Measurements from ENCODE around the gene EML4.

Gene EML4

GRCh38 chr2:42141687-42142546 lies 27.2 kb upstream of the EML4 start:
- Histone ChIP-seq H3K4me3 (ENCODE audit: low read length) (no peak overlapping the region), H3K36me3 (replicated peaks; ENCODE audit: insufficient read depth, low read length) (no peaks in the 10 kb centered on the region), H2AFZ (ENCODE audit: low read length) (peak overlapping the region; percentile 71), H3F3A (ENCODE audit: insufficient read depth, low read length) (no peaks in the 10 kb centered on the region), H4K20me1 (ENCODE audit: insufficient read depth, low read length) (no peaks in the 10 kb centered on the region), H3K27ac (ENCODE audit: low read length) (no peak overlapping the region), H3K4me1 (ENCODE audit: low read length) (peaks cover 12% of the 10 kb centered on the region), H3K4me2 (ENCODE audit: low read depth, low read length) (peak overlapping the region; percentile 33; the same call in 1 of the 2 replicates), H3K27me3 (replicated peaks; ENCODE audit: insufficient read depth, low read length) (no peaks in the 10 kb centered on the region), H3K9me3 (replicated peaks; ENCODE audit: insufficient read depth, low read length) (no peaks in the 10 kb centered on the region), H3K9ac (ENCODE audit: low read length) (no peak overlapping the region), H3K79me2 (ENCODE audit: low read length) (no peaks in the 10 kb centered on the region), H3K9me2 (replicated peaks; ENCODE audit: insufficient read depth, low read length) (no peaks in the 10 kb centered on the region)
- TF ChIP-seq EZH2 (optimal IDR thresholded peaks at IDR 0.05; ENCODE audit: low read depth, low read length) (no peak), EZH2phosphoT487 (IDR thresholded peaks at IDR 0.05; ENCODE audit: low read length) (no peak)
- TF ChIP-seq, protein P1, sequence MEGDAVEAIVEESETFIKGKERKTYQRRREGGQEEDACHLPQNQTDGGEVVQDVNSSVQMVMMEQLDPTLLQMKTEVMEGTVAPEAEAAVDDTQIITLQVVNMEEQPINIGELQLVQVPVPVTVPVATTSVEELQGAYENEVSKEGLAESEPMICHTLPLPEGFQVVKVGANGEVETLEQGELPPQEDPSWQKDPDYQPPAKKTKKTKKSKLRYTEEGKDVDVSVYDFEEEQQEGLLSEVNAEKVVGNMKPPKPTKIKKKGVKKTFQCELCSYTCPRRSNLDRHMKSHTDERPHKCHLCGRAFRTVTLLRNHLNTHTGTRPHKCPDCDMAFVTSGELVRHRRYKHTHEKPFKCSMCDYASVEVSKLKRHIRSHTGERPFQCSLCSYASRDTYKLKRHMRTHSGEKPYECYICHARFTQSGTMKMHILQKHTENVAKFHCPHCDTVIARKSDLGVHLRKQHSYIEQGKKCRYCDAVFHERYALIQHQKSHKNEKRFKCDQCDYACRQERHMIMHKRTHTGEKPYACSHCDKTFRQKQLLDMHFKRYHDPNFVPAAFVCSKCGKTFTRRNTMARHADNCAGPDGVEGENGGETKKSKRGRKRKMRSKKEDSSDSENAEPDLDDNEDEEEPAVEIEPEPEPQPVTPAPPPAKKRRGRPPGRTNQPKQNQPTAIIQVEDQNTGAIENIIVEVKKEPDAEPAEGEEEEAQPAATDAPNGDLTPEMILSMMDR (IDR thresholded peaks at IDR 0.05; ENCODE audit: low read length) = no peak
- no peak for DNase-seq

DNA sequence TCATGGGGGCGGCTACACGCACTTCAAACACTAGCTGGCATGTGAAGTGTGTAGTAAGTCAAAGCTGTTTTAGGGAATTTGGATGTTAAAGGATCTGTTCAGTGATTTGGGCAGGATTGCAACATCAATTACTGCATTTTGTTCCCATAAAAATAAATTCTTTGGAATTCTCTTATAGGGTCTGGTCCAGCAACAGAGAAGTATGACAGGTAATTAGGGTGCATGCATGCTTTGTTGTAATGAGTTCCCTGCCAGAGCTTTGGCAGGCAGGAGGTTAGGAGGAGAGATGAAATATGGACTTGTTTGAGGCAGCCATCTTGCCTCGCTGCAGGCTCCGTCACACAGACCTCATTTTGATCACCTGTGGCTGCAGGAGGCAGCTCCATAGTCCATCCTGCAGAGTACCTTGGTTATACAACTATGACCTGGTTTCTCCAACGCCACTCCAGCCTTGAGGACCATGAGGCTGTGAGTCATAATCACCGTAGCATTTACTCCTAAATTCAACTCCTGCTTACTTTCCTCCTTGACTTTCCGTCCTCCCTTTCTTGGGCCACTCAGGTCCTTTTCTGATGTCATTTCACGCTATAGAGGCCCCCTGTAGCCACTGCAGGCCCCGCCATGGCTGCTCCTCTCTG lies 26.5 kb upstream of the EML4 start:
- H3K36me3 ChIP-seq (replicated peaks; ENCODE audit: insufficient read depth, low read length) = no peaks in the 10 kb centered on the region
- H3K4me2 ChIP-seq (ENCODE audit: low read depth, low read length) = no peak overlapping the region
- no peak overlapping the region for H2AFZ ChIP-seq (ENCODE audit: low read length)
- no peaks in the 10 kb centered on the region for H3F3A ChIP-seq (ENCODE audit: insufficient read depth, low read length)
- no peaks in the 10 kb centered on the region for H3K9me3 ChIP-seq (replicated peaks; ENCODE audit: insufficient read depth, low read length)
- no peak overlapping the region for H3K4me3 ChIP-seq (ENCODE audit: low read length)
- H3K27ac ChIP-seq (ENCODE audit: low read length) = no peak overlapping the region
- H3K4me1 ChIP-seq (ENCODE audit: low read length) = peaks cover 12% of the 10 kb centered on the region
- no peaks in the 10 kb centered on the region for H4K20me1 ChIP-seq (ENCODE audit: insufficient read depth, low read length)
- H3K9me2 ChIP-seq (replicated peaks; ENCODE audit: insufficient read depth, low read length) = no peaks in the 10 kb centered on the region
- H3K79me2 ChIP-seq (ENCODE audit: low read length) = no peaks in the 10 kb centered on the region
- DNase-seq = no peak
- TF ChIP-seq, protein P1 (IDR thresholded peaks at IDR 0.05; ENCODE audit: low read length) = no peak
- no peak for TF ChIP-seq EZH2phosphoT487 (IDR thresholded peaks at IDR 0.05; ENCODE audit: low read length)
- TF ChIP-seq EZH2 (optimal IDR thresholded peaks at IDR 0.05; ENCODE audit: low read depth, low read length) = no peak
- H3K27me3 ChIP-seq (replicated peaks; ENCODE audit: insufficient read depth, low read length) = no peaks in the 10 kb centered on the region
- no peak overlapping the region for H3K9ac ChIP-seq (ENCODE audit: low read length)

DNA sequence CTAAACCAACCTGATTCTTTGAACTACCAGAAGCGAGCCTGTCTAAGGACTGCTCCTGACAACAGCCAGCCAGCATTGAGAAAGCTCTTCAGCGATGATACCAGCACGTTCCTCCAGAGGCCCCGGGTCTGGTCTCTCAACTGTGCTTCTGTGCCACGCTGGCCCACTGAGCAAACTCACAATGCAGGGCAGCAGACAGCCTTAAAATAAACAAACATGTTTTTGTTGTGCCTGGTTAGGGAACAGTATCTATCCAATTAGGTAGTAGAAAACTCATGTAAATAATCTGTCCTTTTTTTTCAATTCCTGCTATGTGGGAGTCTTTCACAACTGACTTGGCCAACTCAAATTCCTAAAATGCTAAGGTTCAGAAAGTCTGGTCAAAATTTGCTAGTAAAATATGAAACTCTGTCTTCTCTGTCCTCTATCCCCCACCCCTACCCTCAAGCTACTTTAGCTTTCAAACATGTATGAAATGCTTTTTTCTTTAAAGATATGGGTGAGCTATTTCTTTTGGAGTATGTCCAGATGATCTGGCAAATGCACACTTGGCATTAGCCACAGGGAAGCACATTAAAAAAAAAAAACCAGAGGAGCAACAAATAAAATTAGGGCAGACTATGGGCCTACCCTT lies 21.4 kb upstream of the EML4 start:
- Histone ChIP-seq H4K20me1 (ENCODE audit: insufficient read depth, low read length) (no peaks in the 10 kb centered on the region), H3K4me1 (ENCODE audit: low read length) (no peaks in the 10 kb centered on the region), H3K4me2 (ENCODE audit: low read depth, low read length) (no peak overlapping the region), H3F3A (ENCODE audit: insufficient read depth, low read length) (no peaks in the 10 kb centered on the region), H2AFZ (ENCODE audit: low read length) (no peak overlapping the region), H3K36me3 (replicated peaks; ENCODE audit: insufficient read depth, low read length) (no peaks in the 10 kb centered on the region), H3K27me3 (replicated peaks; ENCODE audit: insufficient read depth, low read length) (no peaks in the 10 kb centered on the region), H3K27ac (ENCODE audit: low read length) (no peak overlapping the region), H3K9me2 (replicated peaks; ENCODE audit: insufficient read depth, low read length) (no peaks in the 10 kb centered on the region), H3K79me2 (ENCODE audit: low read length) (no peaks in the 10 kb centered on the region), H3K9ac (ENCODE audit: low read length) (no peak overlapping the region), H3K9me3 (replicated peaks; ENCODE audit: insufficient read depth, low read length) (no peaks in the 10 kb centered on the region), H3K4me3 (ENCODE audit: low read length) (no peak overlapping the region)
- no peak for DNase-seq
- no peak for TF ChIP-seq EZH2phosphoT487 (IDR thresholded peaks at IDR 0.05; ENCODE audit: low read length)
- TF ChIP-seq, protein P1 (IDR thresholded peaks at IDR 0.05; ENCODE audit: low read length) = no peak
- TF ChIP-seq EZH2 (optimal IDR thresholded peaks at IDR 0.05; ENCODE audit: low read depth, low read length) = no peak

All from MM.1S (cell line).